Effector memory CD4-positive, alpha-beta T cell (primary cell): ENCODE data around the gene RFX3.

ENCODE experiments used
- DNase-seq, 3 donors: peaks; one replicate each; pipeline ENCODE4 v3.0.0-alpha.2; 2020
- H3K27ac ChIP-seq: 2 replicates; pipeline ENCODE4 v1.7.0; 2013; ENCODE audit warnings: mild to moderate bottlenecking, low read length, moderate library complexity; ENCODE audit not compliant: insufficient read depth, poor library complexity, severe bottlenecking
- H3K27me3 ChIP-seq: replicated peaks from 2 replicates; pipeline ENCODE4 v1.7.0; 2013; ENCODE audit warnings: mild to moderate bottlenecking, low read length; ENCODE audit not compliant: insufficient read depth, control insufficient read depth, poor library complexity, severe bottlenecking
- H3K36me3 ChIP-seq: 2 replicates; pipeline ENCODE4 v1.7.0; 2013; ENCODE audit warnings: mild to moderate bottlenecking, low read length, moderate library complexity; ENCODE audit not compliant: control insufficient read depth, insufficient read depth
- H3K4me1 ChIP-seq: 2 replicates; pipeline ENCODE4 v1.7.0; 2013; ENCODE audit warnings: low read length, mild to moderate bottlenecking; ENCODE audit not compliant: control insufficient read depth, insufficient read depth, poor library complexity, severe bottlenecking
- H3K4me3 ChIP-seq: 2 replicates; pipeline ENCODE4 v1.7.0; 2013; ENCODE audit warnings: low read length, low read depth, mild to moderate bottlenecking; ENCODE audit not compliant: insufficient read depth, poor library complexity, severe bottlenecking
- H3K9me3 ChIP-seq: 2 replicates; pipeline ENCODE4 v1.7.0; 2013; ENCODE audit warnings: mild to moderate bottlenecking, low read length, moderate library complexity; ENCODE audit not compliant: control insufficient read depth

The RFX3 gene

GRCh38 chr9:3514786-3515185, 11.0 kb downstream of the RFX3 start:
- DNase-seq = no peak
- Histone ChIP-seq H3K9me3 (no peaks in the 10 kb centered on the region), H3K27ac (no peak overlapping the region), H3K4me1 (peaks cover 5% of the 10 kb centered on the region), H3K4me3 (no peak overlapping the region), H3K36me3 (no peaks in the 10 kb centered on the region), H3K27me3 (no peaks in the 10 kb centered on the region)

- Histone ChIP-seq H3K4me3 (no peak overlapping the region), H3K9me3 (no peaks in the 10 kb centered on the region), H3K27ac (no peak overlapping the region), H3K27me3 (no peaks in the 10 kb centered on the region), H3K36me3 (no peaks in the 10 kb centered on the region), H3K4me1 (peaks cover 5% of the 10 kb centered on the region)
- DNase-seq = no peak
Observed at GRCh38 chr9:3513265-3513818, 12.5 kb downstream of the RFX3 start.

- Histone ChIP-seq H3K4me3 (no peak overlapping the region), H3K27ac (no peak overlapping the region), H3K27me3 (no peaks in the 10 kb centered on the region), H3K9me3 (no peaks in the 10 kb centered on the region), H3K36me3 (no peaks in the 10 kb centered on the region), H3K4me1 (peaks cover 5% of the 10 kb centered on the region)
- no peak for DNase-seq
Observed at GRCh38 chr9:3511551-3511950, 14.2 kb downstream of the RFX3 start.

- no peak overlapping the region for H3K27ac ChIP-seq
- peaks cover 5% of the 10 kb centered on the region for H3K4me1 ChIP-seq
- H3K27me3 ChIP-seq = no peaks in the 10 kb centered on the region
- H3K9me3 ChIP-seq = no peaks in the 10 kb centered on the region
- DNase-seq = no peak
- no peaks in the 10 kb centered on the region for H3K36me3 ChIP-seq
- no peak overlapping the region for H3K4me3 ChIP-seq
Observed at GRCh38 chr9:3510796-3511195, 15.0 kb downstream of the RFX3 start.

GRCh38 chr9:3509926-3510325, 15.9 kb downstream of the RFX3 start:
- H3K27ac ChIP-seq = no peak overlapping the region
- no peaks in the 10 kb centered on the region for H3K27me3 ChIP-seq
- H3K36me3 ChIP-seq = no peaks in the 10 kb centered on the region
- H3K9me3 ChIP-seq = no peaks in the 10 kb centered on the region
- H3K4me3 ChIP-seq = no peak overlapping the region
- peaks cover 5% of the 10 kb centered on the region for H3K4me1 ChIP-seq
- no peak for DNase-seq

- H3K4me1 ChIP-seq = peaks cover 5% of the 10 kb centered on the region
- H3K36me3 ChIP-seq = no peaks in the 10 kb centered on the region
- no peak overlapping the region for H3K4me3 ChIP-seq
- H3K9me3 ChIP-seq = no peaks in the 10 kb centered on the region
- H3K27ac ChIP-seq = no peak overlapping the region
- DNase-seq = no peak
- H3K27me3 ChIP-seq = no peaks in the 10 kb centered on the region
Observed at GRCh38 chr9:3508521-3509291, 17.1 kb downstream of the RFX3 start.

GRCh38 chr9:3508078-3508431, 17.7 kb downstream of the RFX3 start:
- Histone ChIP-seq H3K27ac (no peak overlapping the region), H3K9me3 (no peaks in the 10 kb centered on the region), H3K4me1 (peaks cover 5% of the 10 kb centered on the region), H3K27me3 (no peaks in the 10 kb centered on the region), H3K36me3 (no peaks in the 10 kb centered on the region), H3K4me3 (no peak overlapping the region)
- no peak for DNase-seq

- Histone ChIP-seq H3K4me1 (peaks cover 5% of the 10 kb centered on the region), H3K27me3 (no peaks in the 10 kb centered on the region), H3K36me3 (no peaks in the 10 kb centered on the region), H3K4me3 (no peak overlapping the region), H3K27ac (no peak overlapping the region), H3K9me3 (no peaks in the 10 kb centered on the region)
- no peak for DNase-seq
Observed at GRCh38 chr9:3507395-3508077, 18.3 kb downstream of the RFX3 start.

- Histone ChIP-seq H3K9me3 (no peaks in the 10 kb centered on the region), H3K27me3 (no peaks in the 10 kb centered on the region), H3K4me3 (no peak overlapping the region), H3K36me3 (no peaks in the 10 kb centered on the region), H3K27ac (no peak overlapping the region), H3K4me1 (no peaks in the 10 kb centered on the region)
- no peak for DNase-seq
Observed at GRCh38 chr9:3506164-3506563, 19.6 kb downstream of the RFX3 start.
